GM12892 (cell line): ENCODE data around the gene TNNC1.

ENCODE experiments used
- POLR2A ChIP-seq: IDR thresholded peaks from 2 replicates; pipeline ENCODE4 v1.6.1; 2011; ENCODE audit warnings: low read depth, low read length, control low read depth
- POLR2AphosphoS5 ChIP-seq: IDR thresholded peaks from 2 replicates; pipeline ENCODE4 v1.6.1; 2011; ENCODE audit warnings: low read depth, low read length, control low read depth
- TAF1 ChIP-seq: IDR thresholded peaks from 2 replicates; pipeline ENCODE4 v1.6.1; 2011; ENCODE audit warnings: low read depth, mild to moderate bottlenecking, control low read depth, low read length, borderline replicate concordance

DNA sequence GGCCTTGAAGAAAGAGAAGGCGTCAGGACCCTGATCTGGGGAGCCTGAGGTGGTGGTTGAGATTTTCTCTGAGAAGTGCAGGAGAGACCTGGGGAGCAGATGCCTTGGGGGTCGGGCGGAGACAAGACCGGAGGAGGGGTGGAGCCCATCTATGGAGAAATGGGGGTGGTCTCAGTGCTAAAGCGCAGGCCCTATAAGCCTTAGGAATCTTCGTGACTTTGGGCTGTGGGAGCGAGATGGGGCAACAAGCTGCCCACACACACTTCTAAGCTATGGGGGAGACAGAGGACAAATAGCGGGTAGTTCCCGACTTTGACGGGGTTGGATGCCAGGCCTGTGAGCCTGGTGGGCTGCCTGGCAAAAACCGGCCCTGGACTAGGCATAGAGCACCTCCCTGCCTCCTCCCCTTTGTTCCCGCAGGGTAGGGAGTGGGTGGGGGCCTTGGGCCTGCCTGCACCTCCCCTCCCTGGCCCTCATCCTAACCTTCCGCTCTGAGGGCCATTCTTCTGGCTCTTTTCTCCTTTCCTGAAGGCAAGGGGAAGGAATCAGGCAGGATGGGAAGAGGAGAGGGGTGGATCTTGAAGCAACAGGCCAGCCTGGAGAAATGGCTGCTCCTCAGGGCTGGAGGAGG, 2.4 kb upstream of the TNNC1 start:
- no peak for TF ChIP-seq POLR2AphosphoS5
- no peak for TF ChIP-seq TAF1
- TF ChIP-seq POLR2A: no peak
